ENCODE measurements around the gene NBAS. TPM values are rescaled to one million over a fixed set of nuclear protein-coding genes. Genes with fewer than 3 reads are reported as not detected.
A peak's percentile ranks its signal among the peaks of the same experiment; 100 is the strongest.

Gene NBAS
- total and polyA plus RNA-seq, 4 donors, result 55.6 to 105 (median 73.0) TPM

GRCh38 chr2:15160201-15160991, 400.7 kb downstream of the NBAS start:
- H3K4me1 ChIP-seq (ENCODE audit: control insufficient read depth, insufficient read depth, low read length), result peaks cover 18% of the 10 kb centered on the region
- DNase-seq (ENCODE audit: low read depth in 4 of 6, low spot score in 6 of 6), result no peak
- no peak overlapping the region for H3K27ac ChIP-seq (ENCODE audit: low read depth, low read length)
- WGBS (ENCODE audit: insufficient coverage), result 87% methylated on average over 7 of the region's 9 CpGs
- H3K9me3 ChIP-seq (ENCODE audit: control insufficient read depth, insufficient read depth, low read length), result no peaks in the 10 kb centered on the region
- no peaks in the 10 kb centered on the region for H3K36me3 ChIP-seq (ENCODE audit: control insufficient read depth, insufficient read depth, low read length)
- H3K4me3 ChIP-seq (ENCODE audit: low read depth, low read length), result no peak overlapping the region
- no peaks in the 10 kb centered on the region for H3K27me3 ChIP-seq (ENCODE audit: control insufficient read depth, insufficient read depth, low read length)

- no peaks in the 10 kb centered on the region for H3K36me3 ChIP-seq (ENCODE audit: control insufficient read depth, insufficient read depth, low read length)
- H3K27ac ChIP-seq (ENCODE audit: low read depth, low read length), result no peak overlapping the region
- no peaks in the 10 kb centered on the region for H3K9me3 ChIP-seq (ENCODE audit: control insufficient read depth, insufficient read depth, low read length)
- H3K4me3 ChIP-seq (ENCODE audit: low read depth, low read length), result no peak overlapping the region
- DNase-seq (ENCODE audit: low read depth in 4 of 6, low spot score in 6 of 6), result peak in 2 of 6 donors; percentile 73 to 85
- H3K4me1 ChIP-seq (ENCODE audit: control insufficient read depth, insufficient read depth, low read length), result peaks cover 18% of the 10 kb centered on the region
- no peaks in the 10 kb centered on the region for H3K27me3 ChIP-seq (ENCODE audit: control insufficient read depth, insufficient read depth, low read length)
- 100% methylated on average over 1 of the region's 3 CpGs for WGBS (ENCODE audit: insufficient coverage)
Measured at GRCh38 chr2:15159751-15160177, 401.4 kb downstream of the NBAS start.

DNA sequence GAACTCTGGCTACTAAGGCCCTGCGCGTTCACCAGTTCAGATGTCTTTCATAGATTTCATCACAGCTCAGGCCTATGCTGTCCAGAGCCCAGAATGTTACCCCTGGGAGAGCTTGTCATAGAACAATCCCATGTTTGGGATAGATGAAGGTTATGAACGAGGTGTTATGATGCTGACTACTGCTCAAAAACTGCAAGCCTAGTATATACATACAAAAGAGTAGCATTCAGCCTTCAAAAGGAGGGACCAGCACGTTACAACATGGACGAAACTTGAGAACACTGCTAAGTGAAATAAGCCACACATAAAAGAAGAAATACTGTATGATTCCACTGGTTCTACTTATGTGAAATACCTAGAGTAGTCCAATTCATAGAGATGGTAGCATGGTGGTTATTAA, 401.9 kb downstream of the NBAS start:
- no peak overlapping the region for H3K4me3 ChIP-seq (ENCODE audit: low read depth, low read length)

GRCh38 chr2:15158532-15158931, 402.6 kb downstream of the NBAS start:
- no peaks in the 10 kb centered on the region for H3K9me3 ChIP-seq (ENCODE audit: control insufficient read depth, insufficient read depth, low read length)
- no peaks in the 10 kb centered on the region for H3K27me3 ChIP-seq (ENCODE audit: control insufficient read depth, insufficient read depth, low read length)
- no peak for DNase-seq (ENCODE audit: low read depth in 4 of 6, low spot score in 6 of 6)
- no peaks in the 10 kb centered on the region for H3K36me3 ChIP-seq (ENCODE audit: control insufficient read depth, insufficient read depth, low read length)
- H3K4me3 ChIP-seq (ENCODE audit: low read depth, low read length), result no peak overlapping the region
- H3K4me1 ChIP-seq (ENCODE audit: control insufficient read depth, insufficient read depth, low read length), result peaks cover 18% of the 10 kb centered on the region
- H3K27ac ChIP-seq (ENCODE audit: low read depth, low read length), result no peak overlapping the region
- 100% methylated on average over 2 of the region's 5 CpGs for WGBS (ENCODE audit: insufficient coverage)

More for the DNA sequence above, 401.9 kb downstream of the NBAS start:
- Histone ChIP-seq H3K27me3 (ENCODE audit: control insufficient read depth, insufficient read depth, low read length) (no peaks in the 10 kb centered on the region), H3K4me1 (ENCODE audit: control insufficient read depth, insufficient read depth, low read length) (peaks cover 18% of the 10 kb centered on the region), H3K27ac (ENCODE audit: low read depth, low read length) (no peak overlapping the region), H3K9me3 (ENCODE audit: control insufficient read depth, insufficient read depth, low read length) (no peaks in the 10 kb centered on the region), H3K36me3 (ENCODE audit: control insufficient read depth, insufficient read depth, low read length) (no peaks in the 10 kb centered on the region)
- DNase-seq (ENCODE audit: low read depth in 4 of 6, low spot score in 6 of 6), result no peak
- WGBS (ENCODE audit: insufficient coverage), result 100% methylated on average over 2 of the region's 5 CpGs

DNA sequence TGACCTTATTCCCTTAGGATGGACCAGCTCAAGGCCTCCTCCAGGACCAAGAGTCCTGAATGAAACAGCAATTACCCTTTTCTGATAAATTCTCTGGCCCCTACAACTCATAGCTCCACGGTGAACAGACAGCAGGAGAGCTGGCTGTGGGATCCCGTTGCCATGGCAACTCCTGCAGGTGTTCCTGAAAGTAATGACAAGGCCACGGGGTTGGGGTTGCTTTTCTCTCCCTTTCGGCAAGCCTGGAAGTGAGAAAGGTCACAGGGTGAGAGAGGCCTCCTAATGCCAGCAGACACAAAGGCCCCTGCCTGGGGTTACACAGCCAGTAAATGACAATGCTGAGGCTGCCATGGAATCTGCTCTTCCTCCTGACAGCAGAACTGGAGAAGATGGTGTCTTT, 403.0 kb downstream of the NBAS start:
- no peak overlapping the region for H3K27ac ChIP-seq (ENCODE audit: low read depth, low read length)
- H3K4me3 ChIP-seq (ENCODE audit: low read depth, low read length), result no peak overlapping the region
- DNase-seq (ENCODE audit: low read depth in 4 of 6, low spot score in 6 of 6), result peak in 3 of 6 donors; percentile 35 to 91 (median 47)
- WGBS (ENCODE audit: insufficient coverage), result 22% methylated on average over 4 of the region's 4 CpGs
- no peaks in the 10 kb centered on the region for H3K9me3 ChIP-seq (ENCODE audit: control insufficient read depth, insufficient read depth, low read length)
- H3K36me3 ChIP-seq (ENCODE audit: control insufficient read depth, insufficient read depth, low read length), result no peaks in the 10 kb centered on the region
- no peaks in the 10 kb centered on the region for H3K27me3 ChIP-seq (ENCODE audit: control insufficient read depth, insufficient read depth, low read length)
- peaks cover 18% of the 10 kb centered on the region for H3K4me1 ChIP-seq (ENCODE audit: control insufficient read depth, insufficient read depth, low read length)

DNA sequence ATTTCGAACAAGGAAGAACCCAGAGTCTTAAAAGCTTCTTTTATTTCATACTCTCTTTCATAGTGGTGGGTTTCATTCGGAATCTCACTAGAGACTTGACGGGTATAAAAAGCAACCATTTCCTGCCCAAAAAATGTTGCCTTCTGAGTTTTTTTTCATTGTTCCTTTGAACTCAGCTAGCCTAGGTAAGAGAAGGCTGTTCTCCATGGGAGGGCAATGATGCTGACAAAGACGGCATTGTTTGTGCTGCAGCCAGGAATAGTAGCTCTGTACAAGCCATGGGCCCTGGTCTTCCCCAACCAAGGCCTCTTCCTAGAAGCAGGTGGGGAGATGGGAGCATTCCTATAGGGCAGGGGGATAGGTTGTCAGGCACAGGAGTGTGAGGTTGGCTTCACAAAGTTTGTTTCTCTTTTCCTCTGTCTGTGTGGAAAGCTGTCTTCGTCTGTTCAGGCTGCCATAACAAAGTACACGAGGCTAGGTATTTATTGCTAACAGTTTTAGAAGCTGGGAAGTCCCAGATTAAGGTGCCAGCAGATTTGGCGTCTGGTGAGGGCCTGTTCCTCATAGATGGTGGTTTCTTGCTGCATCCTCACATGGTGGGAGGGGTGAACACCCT, 405.1 kb downstream of the NBAS start:
- no peak for DNase-seq (ENCODE audit: low read depth in 4 of 6, low spot score in 6 of 6)
- Histone ChIP-seq H3K27me3 (ENCODE audit: control insufficient read depth, insufficient read depth, low read length) (no peaks in the 10 kb centered on the region), H3K9me3 (ENCODE audit: control insufficient read depth, insufficient read depth, low read length) (no peaks in the 10 kb centered on the region), H3K4me1 (ENCODE audit: control insufficient read depth, insufficient read depth, low read length) (peaks cover 14% of the 10 kb centered on the region), H3K27ac (ENCODE audit: low read depth, low read length) (no peak overlapping the region), H3K36me3 (ENCODE audit: control insufficient read depth, insufficient read depth, low read length) (no peaks in the 10 kb centered on the region), H3K4me3 (ENCODE audit: low read depth, low read length) (no peak overlapping the region)
- WGBS (ENCODE audit: insufficient coverage), result 88% methylated on average over 3 of the region's 7 CpGs

GRCh38 chr2:15154297-15154696, 406.8 kb downstream of the NBAS start:
- H3K4me3 ChIP-seq (ENCODE audit: low read depth, low read length), result no peak overlapping the region
- 72% methylated on average over 5 of the region's 5 CpGs for WGBS (ENCODE audit: insufficient coverage)
- H3K9me3 ChIP-seq (ENCODE audit: control insufficient read depth, insufficient read depth, low read length), result no peaks in the 10 kb centered on the region
- no peaks in the 10 kb centered on the region for H3K27me3 ChIP-seq (ENCODE audit: control insufficient read depth, insufficient read depth, low read length)
- no peaks in the 10 kb centered on the region for H3K36me3 ChIP-seq (ENCODE audit: control insufficient read depth, insufficient read depth, low read length)
- H3K4me1 ChIP-seq (ENCODE audit: control insufficient read depth, insufficient read depth, low read length), result peaks cover 14% of the 10 kb centered on the region
- H3K27ac ChIP-seq (ENCODE audit: low read depth, low read length), result no peak overlapping the region
- no peak for DNase-seq (ENCODE audit: low read depth in 4 of 6, low spot score in 6 of 6)

DNA sequence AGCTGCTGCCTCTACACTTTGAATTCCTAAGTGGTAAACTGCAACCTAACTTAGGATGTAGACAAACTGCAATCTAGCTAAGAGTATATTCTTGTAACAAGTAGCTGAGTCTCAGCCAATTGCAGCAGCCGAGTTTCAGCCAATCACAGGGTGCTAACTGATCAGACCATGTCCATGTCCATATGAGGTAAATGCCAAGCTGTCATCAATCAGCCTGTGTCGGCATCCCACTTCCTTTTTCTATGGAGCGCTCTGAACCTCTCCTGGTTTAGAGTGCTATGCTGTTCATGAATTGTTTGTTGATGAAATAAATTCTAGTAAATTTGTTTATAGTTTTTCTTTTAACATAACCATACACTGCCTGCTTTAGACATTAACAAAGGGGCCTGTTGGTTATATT, 408.8 kb downstream of the NBAS start:
- no peaks in the 10 kb centered on the region for H3K27me3 ChIP-seq (ENCODE audit: control insufficient read depth, insufficient read depth, low read length)
- H3K4me1 ChIP-seq (ENCODE audit: control insufficient read depth, insufficient read depth, low read length), result no peaks in the 10 kb centered on the region
- no peaks in the 10 kb centered on the region for H3K36me3 ChIP-seq (ENCODE audit: control insufficient read depth, insufficient read depth, low read length)
- no peak for DNase-seq (ENCODE audit: low read depth in 4 of 6, low spot score in 6 of 6)
- no peaks in the 10 kb centered on the region for H3K9me3 ChIP-seq (ENCODE audit: control insufficient read depth, insufficient read depth, low read length)
- 100% methylated on average over 1 of the region's 3 CpGs for WGBS (ENCODE audit: insufficient coverage)
- H3K4me3 ChIP-seq (ENCODE audit: low read depth, low read length), result no peak overlapping the region
- H3K27ac ChIP-seq (ENCODE audit: low read depth, low read length), result no peak overlapping the region

DNA sequence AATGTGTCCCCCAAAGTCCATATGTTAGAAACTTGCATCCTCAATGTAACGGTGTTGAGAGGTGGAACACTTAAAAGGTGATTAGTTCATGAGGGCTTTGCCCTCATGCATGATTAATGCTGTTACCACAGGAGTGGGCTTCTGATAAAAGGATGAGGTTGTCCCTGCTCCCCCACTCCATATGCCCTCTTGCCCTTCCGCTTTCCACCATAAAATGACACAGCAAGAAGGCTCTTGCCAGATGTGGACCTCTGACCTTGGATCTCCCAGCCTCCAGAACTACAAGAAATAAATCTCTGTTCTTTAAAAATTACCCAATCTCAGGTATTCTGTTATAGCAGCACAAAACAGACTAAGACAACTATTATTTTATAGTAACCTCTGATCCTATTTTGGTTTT, 412.1 kb downstream of the NBAS start:
- Histone ChIP-seq H3K36me3 (ENCODE audit: control insufficient read depth, insufficient read depth, low read length) (no peaks in the 10 kb centered on the region), H3K4me1 (ENCODE audit: control insufficient read depth, insufficient read depth, low read length) (no peaks in the 10 kb centered on the region), H3K9me3 (ENCODE audit: control insufficient read depth, insufficient read depth, low read length) (no peaks in the 10 kb centered on the region), H3K27me3 (ENCODE audit: control insufficient read depth, insufficient read depth, low read length) (no peaks in the 10 kb centered on the region), H3K4me3 (ENCODE audit: low read depth, low read length) (no peak overlapping the region), H3K27ac (ENCODE audit: low read depth, low read length) (no peak overlapping the region)
- DNase-seq (ENCODE audit: low read depth in 4 of 6, low spot score in 6 of 6), result no peak
- WGBS (ENCODE audit: insufficient coverage), result 83% methylated on average over 2 of the region's 2 CpGs

DNA sequence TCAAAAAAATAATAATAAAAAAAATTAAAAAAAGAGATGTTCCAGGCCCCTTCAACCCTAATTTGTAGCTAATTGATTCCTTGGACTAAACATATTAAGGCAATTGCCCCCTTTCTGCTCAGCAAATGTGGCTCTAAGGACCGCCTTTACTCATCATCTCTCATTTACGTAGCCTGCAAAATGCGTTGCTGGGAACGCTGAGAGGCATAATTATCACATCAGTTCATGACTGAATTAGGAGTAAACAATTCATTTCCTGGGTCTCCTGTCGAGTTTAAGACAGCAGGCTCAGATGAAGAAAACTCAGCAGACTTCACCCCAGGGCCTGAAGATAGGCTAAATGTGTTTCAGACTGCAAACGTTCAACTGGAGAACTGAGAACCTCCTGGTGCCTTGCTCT, 413.5 kb downstream of the NBAS start:
- Histone ChIP-seq H3K36me3 (ENCODE audit: control insufficient read depth, insufficient read depth, low read length) (no peaks in the 10 kb centered on the region), H3K27me3 (ENCODE audit: control insufficient read depth, insufficient read depth, low read length) (no peaks in the 10 kb centered on the region), H3K4me3 (ENCODE audit: low read depth, low read length) (no peak overlapping the region), H3K4me1 (ENCODE audit: control insufficient read depth, insufficient read depth, low read length) (no peaks in the 10 kb centered on the region), H3K9me3 (ENCODE audit: control insufficient read depth, insufficient read depth, low read length) (no peaks in the 10 kb centered on the region), H3K27ac (ENCODE audit: low read depth, low read length) (no peak overlapping the region)
- peak in 1 of 6 donors; percentile 92 for DNase-seq (ENCODE audit: low read depth in 4 of 6, low spot score in 6 of 6)
- 46% methylated on average over 2 of the region's 6 CpGs for WGBS (ENCODE audit: insufficient coverage)
